Large intestine (tissue), 12 donors: ENCODE results near the gene AWAT1. TPM values are rescaled to one million over a fixed set of nuclear protein-coding genes. Genes with fewer than 3 reads are reported as not detected.
"Not testable (repeated sequence)": the region's sequence is repeated elsewhere in the genome, so short reads cannot be mapped to it uniquely, and the experiment has no call there.

Experiments
- DNase-seq, 2 donors: peaks; one replicate each; pipeline versions ENCODE4 v3.0.0 to v3.0.0-alpha.2; 2013
- H3K27ac ChIP-seq: one replicate; pipeline ENCODE4 v1.5.1; 2013; ENCODE audit warnings: low read length
- H3K27me3 ChIP-seq: 2 replicates; pipeline ENCODE4 v1.6.1; 2013; ENCODE audit warnings: low read length; ENCODE audit not compliant: control insufficient read depth, insufficient read depth
- H3K36me3 ChIP-seq: 2 replicates; pipeline ENCODE4 v1.6.1; 2013; ENCODE audit warnings: low read length; ENCODE audit not compliant: control insufficient read depth, insufficient read depth
- H3K4me1 ChIP-seq: one replicate; pipeline ENCODE4 v1.6.1; 2013; ENCODE audit warnings: low read length; ENCODE audit not compliant: control insufficient read depth, insufficient read depth
- H3K4me3 ChIP-seq: one replicate; pipeline ENCODE4 v1.5.1; 2013; ENCODE audit warnings: low read length
- H3K9me3 ChIP-seq: one replicate; pipeline ENCODE4 v1.6.1; 2013; ENCODE audit warnings: mild to moderate bottlenecking, low read depth, low read length, moderate library complexity; ENCODE audit not compliant: control insufficient read depth
- WGBS: methylation state at CpG from one replicate; pipeline ENCODE4 v1.1.5; 2013; ENCODE audit warnings: low lambda C conversion rate; ENCODE audit not compliant: insufficient coverage; 5-methylcytosine and 5-hydroxymethylcytosine counted together
- long read RNA-seq, 11 donors: transcript quantifications; one replicate each; lab custom pipeline, GENCODE V29; 2026
- polyA plus RNA-seq: library from polyadenylated mRNA; unstranded; fragments of 120-200 nt; gene quantifications from one replicate; pipeline ENCODE4 v1.2.1, GENCODE V29; 2013

The AWAT1 gene
- polyA plus RNA-seq, result 0.18 TPM
- long read RNA-seq, donor 1, result 0 reads
- long read RNA-seq, donor 2, result 0 reads
- long read RNA-seq, donor 3, result 0 reads
- long read RNA-seq, donor 4, result 0 reads
- long read RNA-seq, donor 5, result 0 reads
- long read RNA-seq, donor 6, result 0 reads
- long read RNA-seq, donor 7, result 0 reads
- long read RNA-seq, donor 8, result 0 reads
- long read RNA-seq, donor 9, result 0 reads
- long read RNA-seq, donor 10, result 0 reads
- long read RNA-seq, donor 11, result 0 reads

GRCh38 chrX:70234355-70234754 lies at the start of gene AWAT1:
TSS of gene AWAT1 (plus strand) at chrX:70234655. CDS start at chrX:70234696, 41 bp downstream.
- no peaks in the 10 kb centered on the region for H3K36me3 ChIP-seq
- H3K4me3 ChIP-seq, result no peak within 1 kb of the TSS
- no CpG with 5 or more reads among the region's 3 CpGs for WGBS

GRCh38 chrX:70190225-70190624 lies 44.2 kb upstream of the AWAT1 start:
- Histone ChIP-seq H3K4me3 (no peak overlapping the region), H3K4me1 (no peaks in the 10 kb centered on the region), H3K9me3 (no peaks in the 10 kb centered on the region), H3K27ac (no peak overlapping the region), H3K36me3 (no peaks in the 10 kb centered on the region), H3K27me3 (no peaks in the 10 kb centered on the region)
- DNase-seq, result no peak

More at GRCh38 chrX:70234355-70234754, at the start of gene AWAT1:
- H3K27me3 ChIP-seq, result no peaks in the 10 kb centered on the region
- no peak for DNase-seq
- no peak within 1 kb of the TSS for H3K27ac ChIP-seq
- no peaks in the 10 kb centered on the region for H3K4me1 ChIP-seq
- no peaks in the 10 kb centered on the region for H3K9me3 ChIP-seq

GRCh38 chrX:70196961-70197720 lies 37.3 kb upstream of the AWAT1 start:
- no CpG with 5 or more reads among the region's 12 CpGs for WGBS

GRCh38 chrX:70201732-70202131 lies 32.7 kb upstream of the AWAT1 start:
- Histone ChIP-seq H3K27ac (no peak overlapping the region), H3K9me3 (no peaks in the 10 kb centered on the region), H3K4me1 (no peaks in the 10 kb centered on the region), H3K4me3 (no peak overlapping the region), H3K27me3 (no peaks in the 10 kb centered on the region), H3K36me3 (no peaks in the 10 kb centered on the region)
- WGBS, result no CpG with 5 or more reads among the region's 5 CpGs
- no peak for DNase-seq

More at GRCh38 chrX:70196961-70197720, 37.3 kb upstream of the AWAT1 start:
- peak; percentile 32 to 40 for DNase-seq
- Histone ChIP-seq H3K36me3 (no peaks in the 10 kb centered on the region), H3K27ac (no peak overlapping the region), H3K27me3 (no peaks in the 10 kb centered on the region), H3K4me3 (no peak overlapping the region), H3K9me3 (no peaks in the 10 kb centered on the region), H3K4me1 (no peaks in the 10 kb centered on the region)

GRCh38 chrX:70208479-70208878 lies 26.0 kb upstream of the AWAT1 start:
- no peak overlapping the region for H3K4me3 ChIP-seq
- H3K4me1 ChIP-seq, result no peaks in the 10 kb centered on the region
- no peak for DNase-seq
- H3K27ac ChIP-seq, result no peak overlapping the region
- no peaks in the 10 kb centered on the region for H3K27me3 ChIP-seq
- no peaks in the 10 kb centered on the region for H3K9me3 ChIP-seq
- H3K36me3 ChIP-seq, result no peaks in the 10 kb centered on the region

GRCh38 chrX:70209570-70209969 lies 24.9 kb upstream of the AWAT1 start:
- H3K27ac ChIP-seq, DNase-seq: not testable (repeated sequence)

GRCh38 chrX:70219938-70220764 lies 14.3 kb upstream of the AWAT1 start:
- Histone ChIP-seq H3K27me3 (no peaks in the 10 kb centered on the region), H3K36me3 (no peaks in the 10 kb centered on the region), H3K9me3 (no peaks in the 10 kb centered on the region), H3K4me3 (no peak overlapping the region), H3K27ac (peak overlapping the region; percentile 1), H3K4me1 (no peaks in the 10 kb centered on the region)
- WGBS, result no CpG with 5 or more reads among the region's 5 CpGs
- peak; percentile 50 to 69 for DNase-seq

More at GRCh38 chrX:70209570-70209969, 24.9 kb upstream of the AWAT1 start:
- not testable (repeated sequence) for H3K36me3 ChIP-seq, H3K4me1 ChIP-seq, H3K27me3 ChIP-seq, H3K9me3 ChIP-seq, H3K4me3 ChIP-seq
- WGBS, result no CpG with 5 or more reads among the region's 6 CpGs

GRCh38 chrX:70226048-70226447 lies 8.4 kb upstream of the AWAT1 start:
- H3K27me3 ChIP-seq, result no peaks in the 10 kb centered on the region
- H3K36me3 ChIP-seq, result no peaks in the 10 kb centered on the region
- no peak for DNase-seq
- H3K4me3 ChIP-seq, result no peak overlapping the region
- no peaks in the 10 kb centered on the region for H3K9me3 ChIP-seq
- H3K4me1 ChIP-seq, result no peaks in the 10 kb centered on the region
- no peak overlapping the region for H3K27ac ChIP-seq

GRCh38 chrX:70226687-70227086 lies 7.8 kb upstream of the AWAT1 start:
- Histone ChIP-seq H3K4me3 (no peak overlapping the region), H3K4me1 (no peaks in the 10 kb centered on the region), H3K9me3 (no peaks in the 10 kb centered on the region), H3K27me3 (no peaks in the 10 kb centered on the region), H3K27ac (no peak overlapping the region), H3K36me3 (no peaks in the 10 kb centered on the region)
- no CpG with 5 or more reads among the region's 2 CpGs for WGBS
- DNase-seq, result no peak

- Histone ChIP-seq H3K9me3 (no peaks in the 10 kb centered on the region), H3K4me3 (no peak overlapping the region), H3K27me3 (no peaks in the 10 kb centered on the region), H3K4me1 (no peaks in the 10 kb centered on the region), H3K36me3 (no peaks in the 10 kb centered on the region), H3K27ac (no peak overlapping the region)
- no peak for DNase-seq
- no CpG with 5 or more reads among the region's 4 CpGs for whole genome bisulfite sequencing
Observed at GRCh38 chrX:70231666-70232065, 2.8 kb upstream of the AWAT1 start.
